Measurements from ENCODE around the gene EVI5. TPM values are rescaled to one million over a fixed set of nuclear protein-coding genes. Genes with fewer than 3 reads are reported as not detected.

The EVI5 gene
- total RNA-seq, result 10 to 100 TPM; 39.5 to 49.7 (median 48.6) TPM

DNA sequence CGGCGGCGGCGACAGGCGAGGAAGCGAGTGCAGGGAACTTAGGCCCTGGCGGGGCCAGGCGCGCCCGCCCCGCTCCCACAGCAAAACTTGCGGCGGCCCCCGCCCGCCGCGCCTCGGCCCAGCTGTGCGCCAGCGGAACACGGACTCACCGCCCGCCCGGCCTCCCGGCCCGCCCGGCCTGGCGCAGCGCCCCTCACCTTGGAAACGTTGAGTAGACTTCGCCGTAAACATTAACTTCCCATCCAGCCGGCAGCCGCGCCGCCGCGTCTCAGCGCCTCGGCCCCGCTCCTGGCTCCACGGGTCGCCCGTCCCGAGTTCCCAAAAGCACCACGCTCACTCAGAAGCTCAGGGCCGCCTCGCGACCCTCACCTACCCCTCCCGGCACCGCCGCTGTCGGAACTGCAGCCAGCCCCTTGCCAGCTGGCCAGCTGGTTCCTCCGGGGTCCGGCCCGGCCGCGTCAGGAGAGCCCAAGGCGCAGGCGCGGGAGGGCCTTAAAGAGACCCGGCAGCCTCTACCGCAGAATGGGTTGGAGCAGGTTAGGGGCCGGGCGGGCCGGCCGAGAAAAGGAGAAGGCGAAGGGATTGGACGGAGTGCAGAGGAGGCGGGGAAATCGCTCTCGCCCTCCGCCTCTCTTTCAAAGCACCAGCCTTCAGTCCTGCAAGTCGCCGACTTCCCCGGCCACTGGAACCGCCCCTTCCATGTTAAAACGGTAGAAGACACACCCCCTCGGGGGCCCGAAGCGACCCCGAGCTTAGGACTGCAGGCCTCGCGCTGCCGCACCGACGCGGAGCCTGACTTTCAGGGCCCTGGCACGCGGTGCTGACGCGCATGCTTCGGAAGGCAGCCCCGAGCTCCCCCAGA lies at the start of gene EVI5:
TSS of gene EVI5 (minus strand) at position 470 of the 862 bp plus-strand sequence. CDS start 48,562 bp downstream, outside the sequence.
- no peaks in the 10 kb centered on the region for H3K9me3 ChIP-seq
- H3K4me1 ChIP-seq, result peaks cover 0 to 31% (median 7%) of the 10 kb centered on the region in 3 donors
- H3K27ac ChIP-seq, result peak within 1 kb of the TSS; percentile 79 to 100 (median 96)
- H3K4me3 ChIP-seq, result peak within 1 kb of the TSS; percentile 51 to 88
- H3K36me3 ChIP-seq, result no peaks in the 10 kb centered on the region
- ATAC-seq, result peak; percentile 98
- TF ChIP-seq POLR2AphosphoS5 (IDR thresholded peaks at IDR 0.05) (peak; percentile 70), EP300 (IDR thresholded peaks at IDR 0.05) (no peak), POLR2A (IDR thresholded peaks at IDR 0.05) (peak; percentile 68 to 69)
- TF ChIP-seq, protein P1, sequence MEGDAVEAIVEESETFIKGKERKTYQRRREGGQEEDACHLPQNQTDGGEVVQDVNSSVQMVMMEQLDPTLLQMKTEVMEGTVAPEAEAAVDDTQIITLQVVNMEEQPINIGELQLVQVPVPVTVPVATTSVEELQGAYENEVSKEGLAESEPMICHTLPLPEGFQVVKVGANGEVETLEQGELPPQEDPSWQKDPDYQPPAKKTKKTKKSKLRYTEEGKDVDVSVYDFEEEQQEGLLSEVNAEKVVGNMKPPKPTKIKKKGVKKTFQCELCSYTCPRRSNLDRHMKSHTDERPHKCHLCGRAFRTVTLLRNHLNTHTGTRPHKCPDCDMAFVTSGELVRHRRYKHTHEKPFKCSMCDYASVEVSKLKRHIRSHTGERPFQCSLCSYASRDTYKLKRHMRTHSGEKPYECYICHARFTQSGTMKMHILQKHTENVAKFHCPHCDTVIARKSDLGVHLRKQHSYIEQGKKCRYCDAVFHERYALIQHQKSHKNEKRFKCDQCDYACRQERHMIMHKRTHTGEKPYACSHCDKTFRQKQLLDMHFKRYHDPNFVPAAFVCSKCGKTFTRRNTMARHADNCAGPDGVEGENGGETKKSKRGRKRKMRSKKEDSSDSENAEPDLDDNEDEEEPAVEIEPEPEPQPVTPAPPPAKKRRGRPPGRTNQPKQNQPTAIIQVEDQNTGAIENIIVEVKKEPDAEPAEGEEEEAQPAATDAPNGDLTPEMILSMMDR (IDR thresholded peaks at IDR 0.05), result peak in 2 of 4 experiments; percentile 32 to 40
- WGBS, 2 donors (ENCODE audit: low coverage in 1 of 2), result 0% methylated on average over 12 of the region's 94 CpGs; no CpG with 5 or more reads in 1 of the 2 donors
- H3K27me3 ChIP-seq, result no peaks in the 10 kb centered on the region

DNA sequence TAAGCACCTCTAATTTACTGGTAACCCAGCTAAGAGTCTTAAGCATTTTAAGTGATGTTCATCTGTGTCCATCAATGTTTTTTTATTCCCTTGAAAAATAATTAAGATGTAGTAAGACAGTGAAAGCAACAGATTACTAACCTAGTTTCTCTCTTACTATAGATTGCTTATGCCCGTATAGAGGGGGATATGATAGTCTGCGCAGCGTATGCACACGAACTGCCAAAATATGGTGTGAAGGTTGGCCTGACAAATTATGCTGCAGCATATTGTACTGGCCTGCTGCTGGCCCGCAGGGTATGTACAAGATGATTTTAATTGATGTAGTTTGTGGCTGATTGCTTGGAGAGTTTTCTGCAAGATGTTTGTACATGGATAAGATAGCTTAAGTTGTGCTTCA lies 49.7 kb upstream of the EVI5 start:
- no peaks in the 10 kb centered on the region for H3K27me3 ChIP-seq
- peak overlapping the region in 1 of 2 donors; percentile 66 for H3K4me3 ChIP-seq
- WGBS, 2 donors (ENCODE audit: low coverage in 1 of 2), result 53 to 61% methylated on average over 5 of the region's 5 CpGs
- no peak for ATAC-seq
- no peaks in the 10 kb centered on the region for H3K9me3 ChIP-seq
- peaks cover 2 to 61% of the 10 kb centered on the region in 2 donors for H3K36me3 ChIP-seq
- peak overlapping the region in 1 of 4 donors; percentile 91 for H3K27ac ChIP-seq
- H3K4me1 ChIP-seq, result peaks cover 23 to 72% (median 27%) of the 10 kb centered on the region in 3 donors
- TF ChIP-seq POLR2A (IDR thresholded peaks at IDR 0.05), result no peak
- TF ChIP-seq POLR2AphosphoS5 (IDR thresholded peaks at IDR 0.05), result no peak
- TF ChIP-seq, protein P1 (IDR thresholded peaks at IDR 0.05), result no peak
- no peak for TF ChIP-seq EP300 (IDR thresholded peaks at IDR 0.05)

DNA sequence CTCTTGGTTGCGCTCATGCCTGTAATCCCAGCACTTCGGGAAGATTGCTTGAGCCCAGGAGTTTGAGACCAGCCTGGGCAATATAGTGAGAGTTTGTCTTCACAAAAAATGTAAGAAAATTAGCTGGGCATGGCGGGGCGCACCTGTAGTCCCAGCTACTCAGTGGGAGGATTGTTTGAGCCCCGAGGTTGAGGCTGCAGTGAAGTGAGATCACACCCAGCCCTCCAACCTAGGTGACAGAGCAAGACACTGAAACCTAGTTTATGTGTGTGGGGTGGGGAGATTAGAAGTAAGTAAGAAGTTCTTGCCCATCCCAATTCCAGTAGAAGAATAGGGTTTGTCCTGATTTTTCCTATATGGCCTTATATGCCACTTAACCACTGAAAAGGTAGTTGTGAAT lies 48.9 kb upstream of the EVI5 start:
- H3K27me3 ChIP-seq, result no peaks in the 10 kb centered on the region
- H3K4me1 ChIP-seq, result peaks cover 20 to 64% (median 20%) of the 10 kb centered on the region in 3 donors
- H3K36me3 ChIP-seq, result peaks cover 2 to 53% of the 10 kb centered on the region in 2 donors
- H3K4me3 ChIP-seq, result peak overlapping the region in 1 of 2 donors; percentile 66
- no peaks in the 10 kb centered on the region for H3K9me3 ChIP-seq
- no peak for ATAC-seq
- peak overlapping the region; percentile 55 to 94 (median 88) for H3K27ac ChIP-seq
- TF ChIP-seq POLR2AphosphoS5 (IDR thresholded peaks at IDR 0.05) (no peak), EP300 (IDR thresholded peaks at IDR 0.05) (no peak), POLR2A (IDR thresholded peaks at IDR 0.05) (no peak)
- TF ChIP-seq, protein P1 (IDR thresholded peaks at IDR 0.05), result no peak
- WGBS, 2 donors (ENCODE audit: low coverage in 1 of 2), result 61 to 81% methylated on average over 3 to 5 of the region's 5 CpGs

- WGBS, 2 donors (ENCODE audit: low coverage in 1 of 2), result 0% methylated on average over 10 of the region's 19 CpGs
- ATAC-seq, result no peak
- peak overlapping the region; percentile 49 to 66 for H3K4me3 ChIP-seq
- H3K36me3 ChIP-seq, result peaks cover 0 to 41% of the 10 kb centered on the region in 2 donors
- no peaks in the 10 kb centered on the region for H3K9me3 ChIP-seq
- H3K4me1 ChIP-seq, result peaks cover 15 to 52% (median 20%) of the 10 kb centered on the region in 3 donors
- no peaks in the 10 kb centered on the region for H3K27me3 ChIP-seq
- peak overlapping the region; percentile 86 to 97 (median 92) for H3K27ac ChIP-seq
- TF ChIP-seq POLR2A (IDR thresholded peaks at IDR 0.05) (no peak), POLR2AphosphoS5 (IDR thresholded peaks at IDR 0.05) (peak; percentile 17), EP300 (IDR thresholded peaks at IDR 0.05) (no peak)
- TF ChIP-seq, protein P1 (IDR thresholded peaks at IDR 0.05), result no peak
These were observed 47.7 kb upstream of the EVI5 start for GRCh38 chr1:92832537-92833114.

Data from gastroesophageal sphincter (tissue), 4 donors.